ENCODE measurements around the gene ZNF200. TPM values are rescaled to one million over a fixed set of nuclear protein-coding genes. Genes with fewer than 3 reads are reported as not detected.

The ZNF200 gene
- polyA plus RNA-seq, 1 experiment = 6.1 TPM

GRCh38 chr16:3234543-3234856 lies 458 bp downstream of the ZNF200 start:
- Histone ChIP-seq H3K4me3 (ENCODE audit: low read depth, low read length) (peak overlapping the region; percentile 100), H3K27ac (ENCODE audit: low read depth, low read length) (peak overlapping the region; percentile 95), H3K27me3 (ENCODE audit: control insufficient read depth, insufficient read depth, low read length) (no peaks in the 10 kb centered on the region), H3K9me3 (ENCODE audit: control insufficient read depth, insufficient read depth, low read length) (peaks cover 8% of the 10 kb centered on the region)
- ChIA-PET CTCF (no interaction called here), POLR2A (interaction anchor here (0.5 to 0.6 kb wide), 2 partner anchors 39 to 63 kb away, joined by 4 to 6 read pairs; no protein-coding TSS in a partner anchor)
- TF ChIP-seq CTCF (IDR thresholded peaks at IDR 0.05; ENCODE audit: low read depth, low read length) = no peak
- no peak for DNase-seq (ENCODE audit: low read depth, low spot score)

- DNase-seq (ENCODE audit: low read depth, low spot score) = no peak
- ChIA-PET CTCF (no interaction called here), POLR2A (no interaction called here)
- no peak for TF ChIP-seq CTCF (IDR thresholded peaks at IDR 0.05; ENCODE audit: low read depth, low read length)
- Histone ChIP-seq H3K27ac (ENCODE audit: low read depth, low read length) (no peak overlapping the region), H3K27me3 (ENCODE audit: control insufficient read depth, insufficient read depth, low read length) (no peaks in the 10 kb centered on the region), H3K4me3 (ENCODE audit: low read depth, low read length) (no peak overlapping the region), H3K9me3 (ENCODE audit: control insufficient read depth, insufficient read depth, low read length) (peaks cover 55% of the 10 kb centered on the region)
Observed at GRCh38 chr16:3223913-3224515, 10.9 kb downstream of the ZNF200 start.

GRCh38 chr16:3220839-3221238 lies 14.1 kb downstream of the ZNF200 start:
- ChIA-PET CTCF (no interaction called here), POLR2A (no interaction called here)
- Histone ChIP-seq H3K9me3 (ENCODE audit: control insufficient read depth, insufficient read depth, low read length) (peaks cover 43% of the 10 kb centered on the region), H3K4me3 (ENCODE audit: low read depth, low read length) (no peak overlapping the region), H3K27me3 (ENCODE audit: control insufficient read depth, insufficient read depth, low read length) (no peaks in the 10 kb centered on the region), H3K27ac (ENCODE audit: low read depth, low read length) (no peak overlapping the region)
- DNase-seq (ENCODE audit: low read depth, low spot score) = no peak
- no peak for TF ChIP-seq CTCF (IDR thresholded peaks at IDR 0.05; ENCODE audit: low read depth, low read length)

GRCh38 chr16:3216263-3216640 lies 18.7 kb downstream of the ZNF200 start:
- no peak overlapping the region for H3K4me3 ChIP-seq (ENCODE audit: low read depth, low read length)
- no peaks in the 10 kb centered on the region for H3K27me3 ChIP-seq (ENCODE audit: control insufficient read depth, insufficient read depth, low read length)
- POLR2A ChIA-PET = no interaction called here
- DNase-seq (ENCODE audit: low read depth, low spot score) = no peak
- no peak overlapping the region for H3K27ac ChIP-seq (ENCODE audit: low read depth, low read length)
- CTCF ChIA-PET = no interaction called here
- no peak for TF ChIP-seq CTCF (IDR thresholded peaks at IDR 0.05; ENCODE audit: low read depth, low read length)
- peaks cover 11% of the 10 kb centered on the region for H3K9me3 ChIP-seq (ENCODE audit: control insufficient read depth, insufficient read depth, low read length)

- ChIA-PET CTCF (no interaction called here), POLR2A (no interaction called here)
- DNase-seq (ENCODE audit: low read depth, low spot score) = no peak
- Histone ChIP-seq H3K27me3 (ENCODE audit: control insufficient read depth, insufficient read depth, low read length) (no peaks in the 10 kb centered on the region), H3K27ac (ENCODE audit: low read depth, low read length) (no peak overlapping the region), H3K4me3 (ENCODE audit: low read depth, low read length) (no peak overlapping the region), H3K9me3 (ENCODE audit: control insufficient read depth, insufficient read depth, low read length) (peaks cover 6% of the 10 kb centered on the region)
- no peak for TF ChIP-seq CTCF (IDR thresholded peaks at IDR 0.05; ENCODE audit: low read depth, low read length)
Observed at GRCh38 chr16:3215601-3216262, 19.2 kb downstream of the ZNF200 start.
